ENCODE measurements around the gene UNC80. TPM values are rescaled to one million over a fixed set of nuclear protein-coding genes. Genes with fewer than 3 reads are reported as not detected.

UNC80 gene
- total RNA-seq, 1 donor: not detected

GRCh38 chr2:209823484-209823883, 51.9 kb downstream of the UNC80 start:
- no peak for DNase-seq (ENCODE audit: low read depth)
- TF ChIP-seq, protein P1, sequence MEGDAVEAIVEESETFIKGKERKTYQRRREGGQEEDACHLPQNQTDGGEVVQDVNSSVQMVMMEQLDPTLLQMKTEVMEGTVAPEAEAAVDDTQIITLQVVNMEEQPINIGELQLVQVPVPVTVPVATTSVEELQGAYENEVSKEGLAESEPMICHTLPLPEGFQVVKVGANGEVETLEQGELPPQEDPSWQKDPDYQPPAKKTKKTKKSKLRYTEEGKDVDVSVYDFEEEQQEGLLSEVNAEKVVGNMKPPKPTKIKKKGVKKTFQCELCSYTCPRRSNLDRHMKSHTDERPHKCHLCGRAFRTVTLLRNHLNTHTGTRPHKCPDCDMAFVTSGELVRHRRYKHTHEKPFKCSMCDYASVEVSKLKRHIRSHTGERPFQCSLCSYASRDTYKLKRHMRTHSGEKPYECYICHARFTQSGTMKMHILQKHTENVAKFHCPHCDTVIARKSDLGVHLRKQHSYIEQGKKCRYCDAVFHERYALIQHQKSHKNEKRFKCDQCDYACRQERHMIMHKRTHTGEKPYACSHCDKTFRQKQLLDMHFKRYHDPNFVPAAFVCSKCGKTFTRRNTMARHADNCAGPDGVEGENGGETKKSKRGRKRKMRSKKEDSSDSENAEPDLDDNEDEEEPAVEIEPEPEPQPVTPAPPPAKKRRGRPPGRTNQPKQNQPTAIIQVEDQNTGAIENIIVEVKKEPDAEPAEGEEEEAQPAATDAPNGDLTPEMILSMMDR (IDR thresholded peaks at IDR 0.05; ENCODE audit: insufficient read depth, low read length): no peak
- no peak overlapping the region for H3K4me3 ChIP-seq (ENCODE audit: low read depth, low read length)

DNA sequence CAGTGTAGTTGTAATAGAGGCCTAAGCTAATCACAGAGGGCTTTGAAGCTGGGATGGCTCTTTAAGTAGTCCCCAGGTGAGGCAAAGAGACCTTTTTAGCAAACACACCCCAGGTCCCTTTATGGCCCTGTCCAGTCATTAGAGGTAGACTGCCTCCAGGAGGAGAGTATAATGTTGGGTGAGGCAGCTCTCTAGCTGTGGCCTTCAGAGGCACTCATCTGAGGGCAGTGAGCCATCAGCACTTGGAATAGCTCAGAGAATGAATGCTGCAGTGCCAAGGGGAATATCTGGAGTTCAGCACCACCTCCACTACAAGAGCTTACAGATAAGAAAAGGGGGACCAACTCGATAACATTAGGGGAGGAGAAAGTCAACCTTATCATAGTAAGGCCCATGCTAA, 52.8 kb downstream of the UNC80 start:
- H3K4me3 ChIP-seq (ENCODE audit: low read depth, low read length): no peak overlapping the region
- DNase-seq (ENCODE audit: low read depth): no peak
- TF ChIP-seq, protein P1 (IDR thresholded peaks at IDR 0.05; ENCODE audit: insufficient read depth, low read length): no peak

DNA sequence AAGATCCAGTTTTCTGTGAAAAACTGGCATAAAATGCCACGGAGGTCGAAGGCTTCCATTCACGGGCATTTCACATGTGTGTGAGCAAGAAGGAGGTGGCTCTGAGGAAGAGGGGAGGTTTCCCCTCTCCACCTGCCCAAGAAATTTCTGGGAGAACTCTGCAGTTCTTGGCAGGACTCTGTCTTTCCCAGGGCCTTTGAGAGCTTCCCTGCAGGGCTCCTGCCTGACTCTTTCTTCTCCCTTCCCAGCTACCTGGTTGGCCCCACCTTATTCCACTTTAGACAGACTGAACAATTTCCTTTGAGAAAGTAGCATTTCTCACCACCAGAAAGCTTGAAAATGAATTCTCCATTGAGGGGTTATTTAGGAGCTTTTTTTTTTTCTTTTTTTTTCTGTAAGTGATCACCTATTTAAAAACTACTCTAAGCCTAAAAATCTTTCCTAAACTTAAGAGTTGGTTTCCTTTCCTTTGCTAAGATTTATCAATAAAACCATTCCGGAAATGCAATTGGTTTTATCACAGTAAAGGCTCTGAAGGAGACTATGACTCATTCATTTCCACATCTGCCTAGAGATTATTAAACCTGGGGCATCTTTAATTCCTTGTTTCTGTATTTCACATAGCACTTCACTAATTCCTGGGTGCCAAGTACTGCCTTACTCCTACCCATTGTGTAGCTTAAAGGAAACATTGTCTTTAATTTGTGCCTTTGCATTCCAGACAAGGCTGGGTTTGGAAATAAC, 59.3 kb downstream of the UNC80 start:
- DNase-seq (ENCODE audit: low read depth): no peak
- H3K4me3 ChIP-seq (ENCODE audit: low read depth, low read length): no peak overlapping the region
- TF ChIP-seq, protein P1 (IDR thresholded peaks at IDR 0.05; ENCODE audit: insufficient read depth, low read length): no peak

DNA sequence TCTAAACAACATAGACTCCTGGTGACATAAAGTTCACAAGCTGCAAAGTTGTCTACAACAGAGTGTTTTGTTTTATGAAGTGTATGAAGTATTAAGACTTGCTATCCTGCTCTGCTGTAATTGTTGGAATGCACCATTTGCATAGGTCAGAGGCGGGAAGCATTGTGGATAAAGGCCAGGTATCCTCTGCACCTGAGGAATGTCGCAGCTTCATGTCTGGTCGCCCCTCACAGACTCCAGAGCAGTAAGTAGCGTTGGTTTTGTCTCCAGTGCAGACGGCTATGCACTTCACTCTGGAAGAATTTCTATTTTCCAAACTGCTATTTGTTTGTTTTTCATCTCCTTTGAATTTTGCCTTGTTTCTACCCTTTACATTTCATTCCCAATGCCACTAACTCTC, 63.1 kb downstream of the UNC80 start:
- TF ChIP-seq, protein P1 (IDR thresholded peaks at IDR 0.05; ENCODE audit: insufficient read depth, low read length): no peak
- no peak for DNase-seq (ENCODE audit: low read depth)
- no peak overlapping the region for H3K4me3 ChIP-seq (ENCODE audit: low read depth, low read length)

GRCh38 chr2:209840434-209840833, 68.8 kb downstream of the UNC80 start:
- TF ChIP-seq, protein P1 (IDR thresholded peaks at IDR 0.05; ENCODE audit: insufficient read depth, low read length): no peak
- DNase-seq (ENCODE audit: low read depth): no peak
- H3K4me3 ChIP-seq (ENCODE audit: low read depth, low read length): no peak overlapping the region

GRCh38 chr2:209845666-209846065, 74.0 kb downstream of the UNC80 start:
- H3K4me3 ChIP-seq (ENCODE audit: low read depth, low read length): no peak overlapping the region
- TF ChIP-seq, protein P1 (IDR thresholded peaks at IDR 0.05; ENCODE audit: insufficient read depth, low read length): no peak
- DNase-seq (ENCODE audit: low read depth): no peak

Data from fibroblast of the aortic adventitia (primary cell).